WTC11 (cell line): ENCODE measurements around the gene BDH1.

Source experiments
- ATF1 ChIP-seq: sonication (generic); formaldehyde crosslinking; IDR thresholded peaks from 2 replicates; pipeline ENCODE4 v1.8.1; 2023; ENCODE audit warnings: mild to moderate bottlenecking, moderate library complexity, missing genetic modification reagents
- ATF6 ChIP-seq: sonication (generic); formaldehyde crosslinking; IDR thresholded peaks from 2 replicates; pipeline ENCODE4 v1.8.1; 2023; ENCODE audit warnings: mild to moderate bottlenecking, missing genetic modification reagents
- CTCF ChIP-seq: fragments of 200-600 bp; IDR thresholded peaks from 2 replicates; pipeline ENCODE4 v1.8.0; 2022; ENCODE audit warnings: antibody characterized with exemption
- E2F1 ChIP-seq: sonication (generic); formaldehyde crosslinking; IDR thresholded peaks from 2 replicates; pipeline ENCODE4 v1.8.0; 2022; ENCODE audit warnings: mild to moderate bottlenecking, missing genetic modification reagents
- ETV6 ChIP-seq: sonication (generic); formaldehyde crosslinking; IDR thresholded peaks from 2 replicates; pipeline ENCODE4 v1.8.1; 2022; ENCODE audit warnings: mild to moderate bottlenecking, missing genetic modification reagents
- SMAD4 ChIP-seq: sonication (generic); formaldehyde crosslinking; IDR thresholded peaks from 2 replicates; pipeline ENCODE4 v1.8.0; 2022; ENCODE audit warnings: mild to moderate bottlenecking, missing genetic modification reagents
- SP1 ChIP-seq: sonication (generic); formaldehyde crosslinking; conservative IDR thresholded peaks from 2 replicates; pipeline ENCODE4 v1.8.1; 2022; ENCODE audit warnings: missing genetic modification reagents
- USF1 ChIP-seq: sonication (generic); formaldehyde crosslinking; IDR thresholded peaks from 2 replicates; pipeline ENCODE4 v1.8.0; 2022; ENCODE audit warnings: mild to moderate bottlenecking, missing genetic modification reagents
- USF2 ChIP-seq: sonication (generic); formaldehyde crosslinking; IDR thresholded peaks from 2 replicates; pipeline ENCODE4 v1.8.1; 2023; ENCODE audit warnings: mild to moderate bottlenecking, missing genetic modification reagents, moderate library complexity

- TF ChIP-seq USF2 (CRISPR knock-in tag) (no peak), E2F1 (CRISPR knock-in tag) (no peak), CTCF (no peak), ATF6 (CRISPR knock-in tag) (no peak), ETV6 (CRISPR knock-in tag) (no peak), SP1 (CRISPR knock-in tag) (no peak), ATF1 (no peak), USF1 (CRISPR knock-in tag) (no peak), SMAD4 (CRISPR knock-in tag) (no peak)
Observed at GRCh38 chr3:197595470-197596185, 39.9 kb upstream of the BDH1 start.
